BJ (cell line): Measurements from ENCODE around the gene MEF2D. TPM values are rescaled to one million over a fixed set of nuclear protein-coding genes. Genes with fewer than 3 reads are reported as not detected.

Experiments
- CTCF ChIA-PET: fragments of 350-600 bp; formaldehyde crosslinking; extraction: SDS; loops from one replicate; lab custom pipeline; 2021; ENCODE audit warnings: antibody characterized with exemption, inconsistent platforms; lab: Yijun Ruan, JAX
- POLR2A ChIA-PET: fragments of 300-600 bp; sonication (Branson Sonifier 250); formaldehyde crosslinking; extraction: SDS; loops from one replicate; lab custom pipeline; 2021; ENCODE audit warnings: antibody characterized with exemption; lab: Charles Lee
- DNase-seq: peaks from one replicate; pipeline ENCODE4 v3.0.0-alpha.2; 2011; ENCODE audit warnings: low read depth
- H3K27me3 ChIP-seq: 2 replicates; pipeline ENCODE4 v1.6.0; 2011; ENCODE audit warnings: low read length; ENCODE audit not compliant: control insufficient read depth, insufficient read depth
- H3K36me3 ChIP-seq: 2 replicates; pipeline ENCODE4 v1.5.1; 2011; ENCODE audit warnings: low read length; ENCODE audit not compliant: control insufficient read depth, insufficient read depth
- H3K4me3 ChIP-seq: 2 replicates; pipeline ENCODE4 v1.5.1; 2011; ENCODE audit warnings: low read depth, mild to moderate bottlenecking, control low read depth, low read length
- CTCF ChIP-seq: IDR thresholded peaks from 2 replicates; pipeline ENCODE4 v1.5.1; 2011; ENCODE audit warnings: low read depth, mild to moderate bottlenecking, control low read depth, inconsistent platforms, low read length, moderate library complexity; ENCODE audit not compliant: insufficient read depth
- polyA plus RNA-seq: library from polyadenylated mRNA; depleted of rRNA; stranded (reverse); fragments of >200 nt; gene quantifications from 2 replicates; pipeline ENCODE4 v1.2.3, GENCODE V29; 2011

The MEF2D gene
- polyA plus RNA-seq, 1 experiment: 15.1 TPM

- no peak for DNase-seq
- Histone ChIP-seq H3K27me3 (no peaks in the 10 kb centered on the region), H3K36me3 (peaks cover 11% of the 10 kb centered on the region; the same call in 1 of the 2 replicates), H3K4me3 (no peak overlapping the region)
- POLR2A ChIA-PET: no interaction called here
- no peak for TF ChIP-seq CTCF
- CTCF ChIA-PET: interaction anchor here (0.6 to 0.7 kb wide), 2 partner anchors 8 to 27 kb away, joined by 3 to 5 read pairs; no protein-coding TSS in a partner anchor
Measured at GRCh38 chr1:156532374-156532773, 31.8 kb upstream of the MEF2D start.

GRCh38 chr1:156530006-156530405, 29.4 kb upstream of the MEF2D start:
- CTCF ChIA-PET: no interaction called here
- Histone ChIP-seq H3K36me3 (peaks cover 11% of the 10 kb centered on the region), H3K27me3 (no peaks in the 10 kb centered on the region), H3K4me3 (no peak overlapping the region)
- POLR2A ChIA-PET: no interaction called here
- no peak for DNase-seq
- TF ChIP-seq CTCF: no peak

GRCh38 chr1:156528875-156529425, 28.4 kb upstream of the MEF2D start:
- Histone ChIP-seq H3K36me3 (peaks cover 11% of the 10 kb centered on the region), H3K27me3 (no peaks in the 10 kb centered on the region), H3K4me3 (no peak overlapping the region)
- DNase-seq: no peak
- ChIA-PET CTCF (interaction anchor here (0.6 kb wide), 1 partner anchor 59 kb away, joined by 4 read pairs; no protein-coding TSS in a partner anchor), POLR2A (no interaction called here)
- TF ChIP-seq CTCF: no peak

- no peak for DNase-seq
- H3K36me3 ChIP-seq: peaks cover 11% of the 10 kb centered on the region
- H3K27me3 ChIP-seq: no peaks in the 10 kb centered on the region
- ChIA-PET POLR2A (no interaction called here), CTCF (no interaction called here)
- H3K4me3 ChIP-seq: no peak overlapping the region
- TF ChIP-seq CTCF: no peak
Measured at GRCh38 chr1:156528231-156528630, 27.7 kb upstream of the MEF2D start.

GRCh38 chr1:156527584-156527983, 27.0 kb upstream of the MEF2D start:
- Histone ChIP-seq H3K36me3 (peaks cover 9% of the 10 kb centered on the region), H3K27me3 (no peaks in the 10 kb centered on the region), H3K4me3 (no peak overlapping the region)
- no peak for DNase-seq
- ChIA-PET POLR2A (no interaction called here), CTCF (no interaction called here)
- TF ChIP-seq CTCF: no peak
